NCI-H1092 treated with DMSO at 0.1 percent for 48 hours (cell line): ENCODE measurements around the gene SYNGR3.
"Not testable (repeated sequence)": the region's sequence is repeated elsewhere in the genome, so short reads cannot be mapped to it uniquely, and the experiment has no call there.

Experiments
- DNase-seq: peaks from one replicate; lab custom pipeline; 2025; lab: John Stamatoyannopoulos, UW

SYNGR3 gene

DNA sequence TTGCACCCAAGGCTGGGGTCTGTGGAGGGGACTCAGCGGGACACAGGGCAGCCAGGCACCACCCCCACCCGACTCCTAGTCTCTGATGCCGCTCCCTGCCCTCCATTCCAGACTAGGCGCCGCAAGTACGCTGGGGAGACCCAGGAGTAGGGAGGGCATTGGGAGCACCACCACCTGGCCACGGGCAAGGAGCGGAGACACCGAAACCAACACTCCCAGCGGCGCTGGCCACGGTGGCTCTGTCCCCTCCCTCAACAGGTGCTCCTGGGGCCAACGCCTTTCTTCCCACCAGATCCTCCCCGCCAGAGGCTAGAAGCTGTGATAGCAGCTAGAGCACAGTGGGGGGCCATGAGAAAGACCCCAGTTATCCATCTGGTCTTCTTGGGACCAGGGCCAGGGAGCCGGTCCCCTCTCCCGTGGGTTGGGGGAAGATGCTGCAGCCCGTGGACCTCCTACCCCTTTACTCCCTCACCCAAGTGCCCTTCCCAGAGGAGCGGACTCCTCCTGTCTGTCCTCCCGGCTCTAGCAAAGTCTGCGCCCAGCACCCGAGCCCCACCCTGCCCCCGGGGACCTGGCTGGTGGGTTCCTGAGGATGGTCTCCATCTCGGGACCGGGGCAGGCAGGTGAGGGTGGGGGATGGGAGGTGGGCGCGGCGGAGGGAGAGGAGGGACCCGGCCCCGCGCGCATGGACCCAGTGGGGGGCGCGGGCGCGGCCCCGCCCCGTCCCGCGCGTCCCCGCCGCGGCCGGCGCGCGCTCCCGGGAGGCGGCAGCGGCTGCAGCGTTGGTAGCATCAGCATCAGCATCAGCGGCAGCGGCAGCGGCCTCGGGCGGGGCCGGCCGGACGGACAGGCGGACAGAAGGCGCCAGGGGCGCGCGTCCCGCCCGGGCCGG lies at the start of gene SYNGR3:
Gene SYNGR3, plus strand, starts transcription at position 762 of the 892 bp plus-strand sequence. CDS start 133 bp downstream, outside the sequence.
- peak; percentile 19 for DNase-seq

DNA sequence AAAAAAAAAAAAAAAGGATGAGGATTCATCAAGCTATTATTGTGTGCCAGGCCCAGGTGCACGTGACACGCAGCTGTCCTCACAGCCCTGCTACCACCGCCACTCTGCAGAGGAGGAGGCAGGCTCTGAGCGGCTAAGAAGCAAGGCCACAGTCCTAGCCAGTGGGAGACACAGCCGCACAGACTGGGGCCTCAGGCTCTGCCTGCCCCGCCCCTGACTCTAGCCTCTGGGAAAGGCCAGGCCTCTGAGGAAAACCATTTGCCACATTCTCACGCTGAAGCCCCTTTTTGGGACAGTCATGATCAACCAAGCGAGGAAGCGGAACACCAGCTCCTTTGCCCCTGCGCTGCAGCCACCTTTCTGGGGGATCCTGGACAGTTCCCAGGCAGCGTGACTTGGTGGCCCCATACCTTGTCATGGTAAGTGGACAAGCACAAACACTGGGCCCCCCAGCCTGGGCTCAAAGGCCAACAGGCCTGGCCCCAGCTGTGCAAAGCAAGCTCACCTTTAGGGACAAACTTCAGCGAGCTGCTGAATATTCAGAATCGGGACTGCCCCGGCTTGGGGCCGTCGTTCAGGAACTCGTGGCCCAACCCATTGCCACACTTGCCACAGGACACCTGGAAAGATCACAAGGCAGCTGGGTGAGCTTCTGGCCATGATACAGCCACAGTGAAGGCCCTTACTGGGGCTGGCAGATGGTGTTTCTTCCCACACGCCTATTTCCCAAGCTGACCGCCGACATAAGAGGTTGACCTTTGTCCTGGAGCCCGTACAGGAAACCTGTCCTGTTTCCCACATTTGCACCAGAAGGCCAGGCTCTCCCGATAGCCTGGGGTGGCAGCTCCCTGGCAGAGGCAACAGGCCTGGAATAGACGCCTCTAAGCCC lies 49.3 kb upstream of the SYNGR3 start:
- no peak for DNase-seq

GRCh38 chr16:1941162-1942046 lies 48.4 kb upstream of the SYNGR3 start:
- no peak for DNase-seq

GRCh38 chr16:1942047-1942809 lies 47.5 kb upstream of the SYNGR3 start:
- no peak for DNase-seq

GRCh38 chr16:1942810-1943726 lies 46.7 kb upstream of the SYNGR3 start, which contains the start of gene MSRB1:
Gene MSRB1, minus strand, starts transcription at chr16:1943199. Its CDS starts 43 bp downstream, at chr16:1943156.
- DNase-seq = peak; percentile 99

- no peak for DNase-seq
Measured at GRCh38 chr16:1944612-1945199, 45.1 kb upstream of the SYNGR3 start.

DNA sequence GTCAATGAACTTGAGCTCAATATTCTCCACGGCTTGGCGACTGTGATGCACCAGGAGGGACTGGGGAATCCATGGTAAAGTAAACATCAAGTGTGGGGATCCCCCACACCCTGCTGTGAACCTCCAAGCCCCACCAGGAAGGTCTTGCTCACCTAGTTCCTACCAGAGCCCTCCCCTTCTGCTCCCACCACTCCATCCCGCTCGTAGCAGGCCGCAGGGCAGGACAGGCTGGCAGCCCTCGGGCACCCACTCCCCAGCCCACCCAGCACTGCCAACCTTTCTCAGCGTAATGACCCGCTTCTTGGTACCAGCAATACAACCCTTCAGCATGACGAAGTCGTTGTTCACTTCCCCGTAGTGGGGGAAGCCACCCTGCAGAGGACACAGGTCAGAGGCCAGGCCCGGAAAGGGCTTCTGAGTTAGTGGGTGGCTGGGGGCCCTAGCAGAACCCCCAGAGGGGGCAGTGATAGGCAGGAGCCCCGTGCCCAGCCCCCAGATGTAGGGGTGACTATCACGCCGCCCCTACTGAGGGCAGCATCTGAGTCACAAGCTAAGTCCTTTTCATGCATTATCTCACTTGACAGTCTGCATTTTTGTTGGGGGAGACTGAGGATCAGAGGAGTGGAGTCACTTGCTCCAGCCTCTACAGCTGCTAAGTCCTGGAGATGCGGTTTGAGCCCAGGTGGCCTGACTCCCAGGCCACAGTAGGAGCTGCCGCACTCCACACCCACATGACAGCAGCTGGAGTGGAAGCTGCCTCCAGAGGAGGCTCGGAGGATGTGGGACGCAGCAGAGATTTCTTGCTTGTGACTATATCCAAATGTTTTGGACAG lies 44.0 kb upstream of the SYNGR3 start:
- DNase-seq = no peak

DNA sequence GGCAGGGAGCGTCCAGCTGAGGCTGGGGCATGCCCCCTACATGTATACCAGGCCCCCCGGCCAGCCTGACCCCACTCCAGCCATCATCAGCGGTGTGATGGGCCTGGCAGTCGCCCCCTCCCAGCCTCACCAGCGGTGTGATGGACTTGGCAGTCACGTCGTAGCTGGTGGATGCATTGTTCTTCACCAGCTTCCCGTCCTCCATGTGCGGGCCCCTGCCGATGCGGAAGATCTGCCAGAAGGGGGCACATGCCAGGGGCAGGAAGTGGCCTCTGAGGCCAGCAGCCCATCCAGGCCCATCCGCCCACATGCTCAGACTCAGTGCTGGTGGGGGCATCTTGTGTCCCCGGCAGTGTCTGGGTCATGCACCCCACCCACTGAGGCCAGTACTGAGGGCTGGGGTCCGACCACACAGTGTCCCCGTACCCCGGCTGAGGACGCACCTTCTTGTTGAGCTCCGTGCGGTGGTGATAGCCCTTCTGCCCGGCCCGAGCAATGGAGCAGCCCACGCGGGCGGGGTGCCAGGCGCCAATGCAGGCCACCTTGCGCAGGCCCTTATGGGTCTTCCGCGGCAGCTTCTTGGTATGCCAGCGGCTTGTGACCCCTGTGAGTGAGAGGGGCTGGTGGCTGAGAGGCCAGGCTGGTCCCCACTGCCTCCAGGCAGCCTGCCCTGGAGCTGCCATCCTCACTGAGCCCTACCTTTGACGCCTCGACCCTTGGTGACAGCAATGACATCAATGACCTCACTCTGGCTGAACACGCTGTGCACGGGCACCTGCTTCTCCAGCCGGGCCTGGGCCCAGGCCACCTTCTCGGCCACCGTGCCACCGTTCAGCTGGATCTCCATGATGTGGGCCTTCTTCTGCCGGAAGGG lies 43.0 kb upstream of the SYNGR3 start:
- no peak for DNase-seq

- no peak for DNase-seq
Measured at GRCh38 chr16:1947369-1947670, 42.5 kb upstream of the SYNGR3 start.

DNA sequence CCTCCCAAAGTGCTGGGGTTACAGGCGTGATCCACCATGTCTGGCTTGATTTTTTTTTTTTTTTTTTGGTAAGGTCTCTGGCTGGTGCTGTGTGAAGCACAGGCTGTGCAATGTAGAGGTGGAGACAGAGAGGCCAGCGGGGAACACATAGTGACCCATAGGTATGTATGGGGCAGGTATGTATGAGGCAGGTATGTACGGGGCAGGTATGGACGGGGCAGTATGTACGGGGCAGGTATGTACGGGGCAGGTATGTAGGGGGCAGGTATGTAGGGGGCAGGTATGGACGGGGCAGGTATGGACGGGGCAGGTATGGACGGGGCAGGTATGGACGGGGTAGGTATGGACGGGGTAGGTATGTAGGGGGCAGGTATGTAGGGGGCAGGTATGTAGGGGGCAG lies 40.3 kb upstream of the SYNGR3 start:
- DNase-seq = no peak

DNA sequence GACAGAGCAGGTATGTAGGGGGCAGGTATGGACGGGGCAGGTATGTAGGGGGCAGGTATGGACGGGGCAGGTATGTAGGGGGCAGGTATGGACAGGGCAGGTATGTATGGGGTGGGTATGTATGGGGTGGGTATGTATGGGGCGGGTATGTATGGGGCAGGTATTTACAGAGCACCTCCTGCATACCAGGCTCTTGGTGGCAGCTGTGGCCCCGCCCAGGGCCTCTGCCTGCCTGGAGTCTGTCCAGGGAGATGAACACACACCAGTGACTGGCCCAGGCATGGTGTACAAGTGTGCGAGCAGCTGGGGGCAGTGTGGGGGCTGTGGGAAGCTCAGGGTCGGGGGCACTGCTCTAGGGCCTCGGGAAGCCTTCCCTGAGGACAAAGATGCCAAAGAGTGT lies 39.7 kb upstream of the SYNGR3 start:
- DNase-seq = no peak

DNA sequence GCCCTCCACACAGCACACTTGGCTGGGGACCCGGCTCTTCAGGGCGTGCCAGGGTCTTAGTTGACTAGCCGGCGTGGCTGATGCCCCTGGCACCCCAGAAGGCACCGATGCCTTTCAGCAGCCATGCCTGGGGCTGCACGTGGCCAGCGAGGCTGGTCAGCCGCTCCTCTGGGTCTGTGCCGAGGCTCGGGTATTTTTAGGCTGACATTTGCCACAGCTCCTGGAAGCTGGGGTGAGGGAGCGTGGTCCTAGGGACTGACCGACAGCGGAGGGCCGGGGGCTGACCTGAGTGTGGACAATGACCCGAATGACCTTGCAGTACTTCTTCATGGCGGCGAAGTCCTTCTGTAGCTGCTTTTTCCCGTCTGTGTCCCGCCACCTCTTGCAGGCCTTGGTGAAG lies 39.2 kb upstream of the SYNGR3 start:
- no peak for DNase-seq

GRCh38 chr16:1953734-1954133 lies 36.0 kb upstream of the SYNGR3 start:
- no peak for DNase-seq

DNA sequence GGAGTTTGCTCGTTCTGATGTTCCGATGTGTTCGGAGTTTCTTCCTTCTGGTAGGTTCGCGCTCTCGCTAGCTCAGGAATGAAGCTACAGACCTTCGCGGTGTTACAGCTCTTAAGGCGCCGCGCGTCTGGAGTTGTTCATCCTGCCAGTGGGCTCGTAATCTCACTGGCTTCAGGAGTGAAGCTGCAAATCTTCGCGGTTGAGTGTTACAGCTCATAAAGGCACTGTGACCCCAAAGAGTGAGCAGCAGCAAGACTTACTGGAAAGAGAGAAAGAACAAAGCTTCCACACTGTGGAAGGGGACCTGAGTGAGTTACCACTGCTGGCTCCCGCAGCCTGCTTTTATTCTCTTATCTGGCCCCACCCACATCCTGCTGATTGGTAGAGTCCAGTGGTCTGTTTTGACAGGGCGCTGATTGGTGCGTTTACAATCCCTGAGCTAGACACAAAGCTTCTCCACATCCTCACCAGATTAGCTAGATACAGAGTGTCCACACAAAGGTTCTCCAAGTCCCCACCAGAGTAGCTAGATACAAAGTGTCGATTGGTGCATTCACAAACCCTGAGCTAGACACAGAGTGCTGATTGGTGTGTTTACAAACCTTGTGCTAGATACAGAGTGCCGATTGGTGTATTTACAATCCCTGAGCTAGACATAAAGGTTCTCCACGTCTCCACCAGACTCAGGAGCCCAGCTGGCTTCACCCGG lies 32.2 kb upstream of the SYNGR3 start:
- DNase-seq = not testable (repeated sequence)

DNA sequence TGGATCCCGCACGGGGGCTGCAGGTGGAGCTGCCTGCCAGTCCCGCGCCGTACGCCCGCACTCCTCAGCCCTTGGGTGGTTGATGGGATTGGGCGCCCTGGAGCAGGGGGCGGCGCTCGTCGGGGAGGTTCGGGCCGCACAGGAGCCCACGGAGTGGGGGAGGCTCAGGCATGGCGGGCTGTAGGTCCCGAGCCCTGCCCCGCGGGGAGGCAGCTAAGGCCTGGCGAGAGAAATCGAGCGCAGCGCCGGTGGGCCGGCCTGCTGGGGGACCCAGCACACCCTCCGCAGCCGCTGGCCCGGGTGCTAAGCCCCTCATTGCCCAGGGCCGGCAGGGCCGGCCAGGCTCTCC lies 31.7 kb upstream of the SYNGR3 start:
- not testable (repeated sequence) for DNase-seq

- no peak for DNase-seq
Measured at GRCh38 chr16:1958715-1959268, 31.0 kb upstream of the SYNGR3 start.
